HG02981 (cell line): Measurements from ENCODE around the gene NKAIN1.
"Not testable (repeated sequence)": the region's sequence is repeated elsewhere in the genome, so short reads cannot be mapped to it uniquely, and the experiment has no call there.

Source experiments
- ATAC-seq: cut with Tn5 transposase; IDR thresholded peaks from one replicate; pipeline ENCODE4 v1.9.1; 2021; ENCODE audit warnings: mild to moderate bottlenecking, moderate library complexity; ENCODE audit not compliant: unreplicated experiment

The NKAIN1 gene

DNA sequence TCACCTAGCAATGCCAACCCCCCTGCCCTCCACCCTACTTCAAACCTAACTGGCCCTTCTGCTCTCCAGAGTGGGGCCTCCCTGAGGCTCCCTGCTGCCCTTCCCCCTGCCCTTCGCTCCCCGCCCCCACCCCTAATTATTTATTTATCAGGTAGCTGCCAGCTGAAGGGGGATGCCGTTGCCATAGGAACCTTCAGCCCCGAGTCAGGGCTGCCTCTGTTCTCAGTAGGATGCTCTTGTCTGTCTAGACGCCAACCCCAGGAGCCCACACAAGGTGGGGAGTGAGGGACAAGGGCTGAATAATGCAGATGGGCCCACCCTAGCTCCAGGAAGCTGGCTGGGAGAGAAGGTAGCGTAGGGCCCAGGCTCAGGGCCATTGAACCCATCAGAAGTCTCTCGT, 41.1 kb downstream of the NKAIN1 start:
- ATAC-seq = no peak

DNA sequence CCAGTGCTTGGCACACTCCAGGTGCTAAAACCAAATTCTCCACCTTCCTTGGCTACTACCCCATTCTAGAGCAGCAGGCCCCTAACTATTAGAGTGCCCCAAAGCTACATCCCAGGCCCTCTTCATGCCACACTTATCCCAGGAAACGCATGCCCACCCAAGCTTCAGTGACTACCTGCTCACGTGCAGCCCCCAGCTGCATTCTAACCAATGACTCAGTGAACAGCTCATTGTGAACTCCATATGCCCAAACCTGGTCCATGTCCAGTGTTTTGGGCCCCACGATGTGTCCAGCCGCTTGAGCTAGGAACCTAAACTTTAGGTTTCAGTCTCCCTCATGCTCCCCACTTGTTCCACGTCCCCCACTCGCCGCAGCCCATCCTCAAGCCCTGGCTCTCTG, 41.5 kb downstream of the NKAIN1 start:
- no peak for ATAC-seq

DNA sequence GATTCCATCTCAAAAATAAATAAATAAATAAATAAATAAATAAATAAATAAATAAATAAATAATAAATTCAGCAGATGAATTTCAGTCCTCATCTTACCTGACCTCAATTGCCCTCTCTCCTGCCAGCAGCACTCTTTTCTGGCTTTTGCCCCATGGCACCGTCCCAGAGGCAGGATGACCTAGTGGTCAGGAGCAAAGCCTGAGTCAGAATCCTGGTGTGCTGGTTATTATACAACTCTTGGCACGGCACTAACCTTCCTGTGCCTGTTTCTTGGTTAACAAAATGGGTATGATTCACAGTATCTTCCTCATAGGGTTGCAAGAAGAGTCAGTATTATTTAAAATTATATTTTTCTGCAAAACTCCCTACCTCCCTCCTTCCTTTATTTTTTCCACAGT, 43.0 kb downstream of the NKAIN1 start:
- ATAC-seq = no peak

DNA sequence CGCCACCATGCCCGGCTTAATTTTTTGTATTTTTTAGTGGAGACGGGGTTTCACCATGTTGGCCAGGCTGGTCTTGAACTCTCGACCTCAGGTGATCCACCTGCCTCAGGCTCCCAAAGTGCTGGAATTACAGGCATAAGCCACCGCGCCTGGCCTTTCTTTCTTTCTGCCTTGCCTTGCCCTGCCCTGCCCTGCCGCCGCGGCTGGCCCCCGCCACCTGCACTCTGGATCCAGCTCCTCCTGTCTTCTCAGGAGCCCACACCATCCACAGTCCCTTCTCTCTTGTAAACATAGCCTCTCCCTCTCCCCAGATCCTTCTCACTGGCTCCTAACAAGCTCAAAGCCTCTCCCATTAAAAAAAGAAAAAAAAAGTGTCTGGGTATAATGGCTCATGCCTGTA, 44.4 kb downstream of the NKAIN1 start:
- not testable (repeated sequence) for ATAC-seq

DNA sequence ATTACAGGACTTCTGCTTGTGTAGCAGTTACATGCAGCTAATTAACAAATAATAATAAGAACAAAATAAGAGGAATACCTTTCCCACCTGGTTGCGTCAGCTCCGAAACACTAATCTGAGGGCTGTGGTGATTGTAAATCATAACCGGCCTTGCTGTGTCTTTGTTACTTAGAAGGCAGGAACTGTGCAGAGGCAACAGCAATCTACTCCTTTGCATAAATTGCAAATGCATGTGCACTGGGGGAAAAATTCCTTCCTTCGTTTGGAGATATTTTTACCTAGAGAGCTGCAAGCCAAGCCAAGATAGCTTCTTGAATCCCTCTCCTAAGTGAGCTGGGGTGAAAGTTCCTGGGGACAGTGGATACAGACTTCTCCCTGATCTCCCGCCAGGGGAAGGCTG, 46.0 kb downstream of the NKAIN1 start:
- no peak for ATAC-seq

DNA sequence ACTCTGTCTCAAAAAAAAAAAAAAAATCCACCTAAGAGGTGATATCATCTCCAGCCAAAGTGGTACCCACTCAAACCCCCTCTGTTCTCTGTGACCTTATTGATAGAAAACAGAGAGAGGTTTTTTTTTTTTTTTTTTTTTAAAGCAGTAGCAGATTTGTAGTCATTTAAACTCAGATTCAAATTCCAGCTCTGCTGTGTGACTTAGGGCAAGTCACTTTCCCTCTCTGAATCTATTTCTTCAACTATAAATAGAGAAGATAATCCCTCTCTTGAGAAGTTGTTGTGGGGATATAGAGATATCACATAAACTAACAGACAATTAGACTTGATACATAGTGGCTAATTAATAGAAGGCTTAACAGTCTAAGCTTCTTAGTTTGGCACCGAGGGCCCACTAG, 48.4 kb downstream of the NKAIN1 start:
- ATAC-seq = no peak

DNA sequence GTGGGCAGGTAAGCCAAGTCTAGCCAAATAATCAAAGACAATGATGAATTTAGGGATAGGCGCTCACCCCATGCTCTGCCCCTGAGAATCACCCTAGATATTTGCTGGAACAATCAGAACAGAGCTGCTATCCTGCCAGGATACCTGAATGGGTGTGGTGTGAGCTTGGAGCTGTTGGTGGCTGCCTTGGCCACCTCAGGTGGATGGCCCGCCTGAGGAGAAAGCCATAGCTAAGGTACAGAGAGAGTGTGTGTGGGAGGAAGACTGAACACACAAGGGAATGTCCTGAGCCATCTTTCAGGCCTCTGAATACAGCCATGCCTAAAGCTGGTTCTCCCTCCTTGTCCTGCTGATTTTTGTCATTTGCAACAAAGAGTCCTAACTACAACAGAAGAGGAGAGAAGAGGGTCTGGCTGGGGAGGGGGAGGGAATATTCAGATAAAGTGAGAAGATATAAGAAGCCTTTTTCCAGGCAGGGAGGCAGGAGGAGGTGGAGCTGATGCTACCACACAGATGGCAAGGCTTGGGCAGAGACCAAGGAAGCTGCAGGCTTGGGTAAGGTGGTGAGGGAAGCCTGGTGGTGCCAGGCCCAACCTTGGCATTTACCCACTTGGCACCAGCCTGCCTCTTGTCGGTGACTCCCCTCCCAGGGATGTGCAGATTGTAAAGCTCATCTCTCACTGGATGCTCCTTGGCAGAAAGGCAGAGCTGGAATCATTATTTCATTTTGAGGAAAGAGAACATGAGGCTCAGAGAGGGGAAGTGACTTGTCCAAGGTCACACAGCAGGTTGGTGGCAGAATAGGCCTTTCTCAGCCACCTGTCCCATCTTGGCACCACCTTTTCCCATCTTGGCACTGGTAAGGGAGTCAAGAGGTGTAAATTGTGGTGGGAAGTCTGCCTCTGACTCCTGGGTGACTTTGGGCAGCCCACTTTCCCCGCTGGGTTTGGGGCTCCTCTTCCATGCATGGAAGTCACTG, 49.7 kb downstream of the NKAIN1 start:
- no peak for ATAC-seq

DNA sequence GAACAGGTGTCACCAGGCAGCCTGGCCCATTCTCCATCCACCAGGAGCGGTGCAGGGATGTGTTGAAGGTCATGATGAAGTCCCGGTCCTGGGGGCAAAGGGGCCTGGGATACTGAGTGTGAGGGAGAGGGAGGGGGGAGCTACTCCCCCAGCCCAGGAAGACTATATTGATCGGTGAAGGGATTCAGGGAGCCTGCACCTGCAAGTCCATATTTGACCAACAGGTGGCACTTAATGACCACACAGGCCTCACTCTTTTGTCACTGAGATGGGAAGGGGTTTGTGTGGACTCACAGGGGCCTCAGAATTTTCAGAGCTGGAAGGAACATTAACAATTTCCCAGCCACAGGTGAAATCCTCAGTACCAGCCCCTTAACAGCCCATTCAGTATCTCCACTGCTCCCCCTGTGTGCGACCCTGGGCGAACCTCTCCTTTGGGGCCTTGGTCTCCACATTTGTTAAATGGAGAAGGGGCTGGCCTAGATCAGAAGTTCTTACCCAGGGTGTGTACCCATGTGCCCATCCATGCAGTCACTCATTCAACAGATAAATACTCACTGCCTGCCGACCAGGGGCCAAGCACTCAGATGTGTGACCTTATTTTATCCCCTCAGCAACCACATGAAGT, 55.6 kb downstream of the NKAIN1 start:
- no peak for ATAC-seq

DNA sequence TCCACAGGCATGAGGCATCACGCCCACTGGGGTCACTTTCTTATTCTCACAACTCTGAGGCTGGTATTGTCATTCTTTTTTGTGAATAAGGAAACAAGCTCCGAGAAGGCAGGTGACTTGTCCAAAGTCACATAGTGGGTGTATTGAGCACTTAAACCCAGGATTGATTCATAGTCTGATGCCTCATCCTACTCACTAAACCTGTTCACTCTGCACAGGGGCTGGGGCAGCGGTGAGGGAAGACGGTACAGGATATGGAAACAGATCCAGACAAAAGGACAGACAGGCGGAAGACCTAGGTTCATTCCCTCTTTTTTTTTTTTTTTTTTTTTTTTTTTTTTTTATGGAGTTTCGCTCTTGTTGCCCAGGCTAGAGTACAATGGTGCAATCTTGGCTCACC, 56.6 kb downstream of the NKAIN1 start:
- no peak for ATAC-seq

DNA sequence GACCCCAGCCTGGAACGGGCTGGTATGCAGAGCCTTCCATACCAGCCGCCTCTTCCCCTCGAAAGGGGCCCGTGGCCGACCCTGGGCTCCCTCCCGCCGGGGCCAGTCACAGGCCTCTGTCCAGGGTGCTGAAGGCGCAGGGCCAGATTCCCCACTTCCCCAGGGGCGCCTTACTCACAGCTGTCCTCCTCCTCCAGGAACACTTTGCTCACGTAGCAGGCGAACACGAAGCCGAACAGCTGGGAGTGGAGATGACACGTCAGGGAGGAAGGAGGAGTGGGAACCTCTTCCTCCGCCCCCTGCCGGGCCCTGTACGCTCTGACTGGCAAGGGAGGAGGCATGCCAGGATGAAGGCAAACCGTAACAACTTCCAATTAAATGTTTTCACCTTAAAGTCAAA, 57.3 kb downstream of the NKAIN1 start:
- no peak for ATAC-seq

DNA sequence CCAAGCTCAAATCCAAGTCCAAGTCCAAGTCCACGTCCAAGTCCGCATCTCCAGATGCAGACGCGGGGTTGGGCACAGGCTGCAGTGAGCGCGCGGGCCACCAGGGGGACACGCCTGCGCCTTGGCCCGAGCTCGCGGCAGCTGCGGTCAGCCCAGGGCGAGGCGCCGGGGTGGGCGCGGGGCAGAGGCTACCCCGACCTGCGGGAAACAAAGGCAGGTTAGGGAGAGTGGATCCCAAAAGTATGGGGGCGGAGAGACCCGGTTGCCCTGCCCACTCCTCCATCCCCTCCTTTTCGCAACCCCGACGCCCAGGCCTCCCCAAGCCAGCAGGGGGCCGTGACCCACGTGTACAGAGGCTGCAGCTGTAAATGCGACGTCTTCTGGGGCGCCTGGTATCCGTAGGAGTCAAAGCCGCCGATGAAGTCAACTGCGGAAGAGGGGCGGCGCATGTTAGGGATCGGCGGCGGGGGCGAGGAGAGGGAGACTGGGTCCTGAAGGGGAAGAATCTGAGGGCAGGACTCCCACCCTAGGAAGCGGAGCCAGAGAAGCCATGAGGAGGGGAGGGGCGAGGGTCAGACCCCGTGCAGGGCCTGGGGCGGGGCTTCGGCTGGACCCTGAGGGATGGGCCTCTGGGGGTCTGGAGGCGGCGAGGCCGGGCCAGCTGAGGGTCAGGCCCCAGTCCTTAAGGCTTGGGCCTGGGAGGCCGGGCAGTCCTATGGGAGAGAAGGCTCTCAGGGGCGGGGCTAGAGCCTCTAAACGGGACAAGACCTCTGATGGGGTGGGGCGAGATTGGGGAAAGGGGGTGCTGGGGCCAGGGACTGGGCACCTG, 58.0 kb downstream of the NKAIN1 start:
- ATAC-seq = no peak

DNA sequence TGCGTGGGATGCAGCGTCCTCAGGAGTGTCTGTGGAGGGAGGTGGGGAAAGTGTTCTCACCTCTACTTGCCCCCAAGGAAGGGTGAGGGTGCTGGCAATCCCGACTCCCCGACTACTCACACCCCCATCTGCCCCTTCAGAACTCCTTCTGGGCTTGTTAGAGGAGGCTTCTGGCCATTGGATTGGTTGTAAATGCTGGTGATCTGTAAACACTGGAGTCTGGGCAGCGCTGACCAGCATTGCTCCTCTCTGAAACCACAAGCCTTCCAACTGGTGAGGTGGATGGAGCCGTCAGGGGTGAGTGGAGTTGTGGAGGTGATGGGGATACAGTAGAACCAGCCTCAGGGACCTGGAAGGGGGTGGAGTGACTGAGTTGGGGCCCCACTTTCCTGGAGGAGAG, 59.3 kb downstream of the NKAIN1 start:
- no peak for ATAC-seq

DNA sequence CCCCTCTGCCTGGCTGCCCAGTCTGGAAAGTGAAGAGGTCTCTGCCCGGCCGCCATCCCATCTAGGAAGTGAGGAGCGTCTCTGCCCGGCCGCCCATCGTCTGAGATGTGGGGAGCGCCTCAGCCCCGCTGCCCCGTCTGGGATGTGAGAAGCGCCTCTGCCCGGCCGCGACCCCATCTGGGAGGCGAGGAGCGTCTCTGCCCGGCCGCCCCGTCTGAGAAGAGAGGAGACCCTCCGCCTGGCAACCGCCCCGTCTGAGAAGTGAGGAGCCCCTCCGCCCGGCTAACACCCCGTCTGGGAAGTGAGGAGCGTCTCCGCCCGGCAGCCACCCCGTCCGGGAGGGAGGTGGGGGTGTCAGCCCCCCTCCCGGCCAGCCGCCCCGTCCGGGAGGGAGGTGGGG, 63.4 kb downstream of the NKAIN1 start:
- ATAC-seq = not testable (repeated sequence)

DNA sequence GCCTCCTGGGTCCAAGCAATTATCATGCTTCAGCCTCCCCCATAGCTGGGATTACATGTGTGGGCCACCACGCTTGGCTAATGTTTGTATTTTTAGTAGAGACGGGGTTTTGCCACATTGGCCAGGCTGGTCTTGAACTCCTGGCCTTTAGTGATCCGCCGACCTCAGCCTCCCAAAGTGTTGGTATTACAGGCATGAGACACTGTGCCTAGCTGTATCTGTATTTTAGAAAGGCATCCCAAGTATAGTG, 69.3 kb downstream of the NKAIN1 start:
- no peak for ATAC-seq

DNA sequence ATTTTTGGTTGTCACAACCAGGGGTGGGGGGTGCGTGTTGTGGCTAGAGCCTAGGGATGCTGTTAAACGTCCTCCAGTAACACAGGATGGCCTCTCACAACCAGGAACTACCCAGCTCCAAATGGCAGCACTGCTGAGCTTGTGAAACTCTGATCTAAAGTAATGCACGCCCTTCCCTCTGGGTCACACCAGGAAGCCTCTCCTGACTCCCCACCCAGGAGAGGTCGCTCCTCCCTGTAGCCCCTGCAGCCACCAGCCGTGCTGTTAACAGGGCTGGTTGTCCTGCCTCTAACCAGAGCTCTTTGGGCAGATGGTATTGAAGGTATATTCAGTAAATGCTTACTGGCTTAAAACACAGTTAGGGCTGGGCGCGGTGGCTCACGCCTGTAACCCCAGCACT, 73.2 kb downstream of the NKAIN1 start:
- ATAC-seq = no peak

DNA sequence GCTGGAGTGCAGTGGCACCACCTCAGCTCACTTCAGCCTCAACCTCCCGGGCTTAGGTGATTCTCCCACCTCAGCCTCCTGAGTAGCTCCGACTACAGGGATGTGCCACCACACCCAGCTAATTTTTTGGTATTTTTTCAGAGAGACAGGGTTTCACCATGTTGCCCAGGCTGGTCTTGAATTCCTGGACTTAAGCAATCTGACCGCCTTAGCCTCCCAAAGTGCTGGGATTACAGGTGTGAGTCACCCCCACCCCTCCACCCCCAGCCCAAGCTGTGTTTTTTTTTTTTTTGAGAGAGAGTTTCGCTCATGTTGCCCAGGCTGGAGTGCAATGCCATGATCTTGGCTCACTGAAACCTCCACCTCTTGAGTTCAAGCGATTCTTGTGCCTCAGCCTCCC, 75.4 kb downstream of the NKAIN1 start:
- ATAC-seq = no peak

DNA sequence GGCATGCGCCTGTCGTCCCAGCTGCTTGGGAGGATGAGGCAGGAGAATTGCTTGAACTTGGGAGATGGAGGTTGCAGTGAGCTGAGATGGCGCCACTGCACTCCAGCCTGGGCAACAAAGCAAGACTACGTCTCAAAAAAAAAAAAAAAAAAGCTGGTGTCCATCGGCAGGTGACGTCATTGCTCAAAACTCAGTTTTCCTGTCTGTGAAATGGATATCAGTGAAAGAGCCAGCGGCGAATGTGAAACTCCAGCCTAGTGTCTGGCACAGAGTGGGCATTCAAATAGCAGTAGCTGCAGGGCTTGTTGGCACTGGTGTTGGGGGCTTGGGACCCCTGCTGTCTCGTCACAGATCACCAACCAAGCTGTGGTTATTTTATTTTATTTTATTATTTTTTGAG, 75.8 kb downstream of the NKAIN1 start:
- no peak for ATAC-seq

DNA sequence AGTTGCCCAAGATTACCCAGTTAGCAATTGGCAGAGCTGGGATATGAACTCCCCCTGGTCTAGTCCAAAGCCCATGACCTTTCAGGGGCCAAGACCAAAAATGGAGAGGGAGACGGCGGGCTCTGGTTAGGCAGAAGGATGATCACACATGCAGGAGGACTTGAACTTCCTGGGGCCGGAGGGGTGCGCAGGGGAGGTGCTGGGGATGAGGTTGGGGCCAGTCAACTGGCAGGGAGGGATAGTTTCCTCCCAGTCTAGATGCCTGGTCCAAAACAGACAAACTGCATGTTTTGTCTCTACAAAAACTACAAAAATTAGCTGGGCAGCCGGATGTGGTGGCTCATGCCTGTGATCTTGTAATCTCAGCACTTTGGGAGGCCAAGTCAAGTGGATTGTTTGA, 78.1 kb downstream of the NKAIN1 start:
- no peak for ATAC-seq

DNA sequence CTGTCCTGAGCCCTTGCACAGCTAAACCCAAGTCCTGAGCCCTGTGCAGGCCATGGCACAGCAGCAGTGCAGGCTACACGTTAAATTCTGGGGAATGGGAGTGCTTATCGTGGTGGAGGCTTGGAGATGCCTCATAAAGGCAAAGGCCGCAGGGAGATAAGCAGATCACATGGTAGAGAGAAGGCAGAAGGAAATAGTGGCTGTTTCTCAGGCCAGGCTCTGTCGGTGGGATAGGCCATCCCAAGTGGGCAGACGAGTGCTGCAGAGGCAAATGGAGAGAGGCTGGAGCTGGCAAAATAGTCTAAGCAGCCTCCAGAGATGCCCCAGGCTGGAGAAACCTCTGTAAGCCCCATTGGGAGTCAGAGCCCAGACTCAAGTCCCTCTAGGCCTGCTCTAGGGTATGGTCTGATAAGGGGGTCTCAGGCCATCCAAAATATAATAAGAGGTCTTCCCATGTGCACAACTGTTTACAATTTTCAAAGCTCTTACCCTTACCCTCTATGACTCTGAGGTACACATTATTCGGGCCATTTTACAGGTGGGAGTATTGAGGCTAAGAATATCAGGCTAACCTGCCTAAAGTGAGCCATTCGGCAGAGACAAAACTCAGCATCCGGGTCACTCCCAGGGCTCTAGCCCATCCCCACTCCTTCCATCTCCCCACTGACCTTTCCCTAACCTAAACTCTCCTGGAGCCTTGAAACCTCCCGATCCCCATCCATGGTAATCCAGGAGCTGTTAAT, 79.6 kb downstream of the NKAIN1 start:
- no peak for ATAC-seq

DNA sequence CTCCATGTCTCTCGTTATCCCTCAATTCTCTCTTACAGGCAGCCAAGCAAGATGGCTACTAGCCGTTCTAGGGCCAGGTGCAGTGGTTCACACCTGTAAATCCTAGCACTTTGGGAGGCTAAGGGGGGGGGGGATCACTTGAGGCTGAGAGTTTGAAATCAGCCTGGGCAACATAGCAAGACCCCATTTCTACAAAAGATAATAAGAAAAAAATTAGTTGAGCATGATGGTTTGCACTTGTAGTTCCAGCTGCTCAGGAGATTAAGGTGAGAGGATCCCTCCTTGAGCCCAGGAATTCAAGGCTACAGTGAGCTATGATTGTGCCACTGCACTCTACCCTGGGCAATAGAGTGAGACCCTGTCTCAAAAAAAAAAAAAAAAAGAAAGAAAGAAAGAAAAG, 80.4 kb downstream of the NKAIN1 start:
- no peak for ATAC-seq

DNA sequence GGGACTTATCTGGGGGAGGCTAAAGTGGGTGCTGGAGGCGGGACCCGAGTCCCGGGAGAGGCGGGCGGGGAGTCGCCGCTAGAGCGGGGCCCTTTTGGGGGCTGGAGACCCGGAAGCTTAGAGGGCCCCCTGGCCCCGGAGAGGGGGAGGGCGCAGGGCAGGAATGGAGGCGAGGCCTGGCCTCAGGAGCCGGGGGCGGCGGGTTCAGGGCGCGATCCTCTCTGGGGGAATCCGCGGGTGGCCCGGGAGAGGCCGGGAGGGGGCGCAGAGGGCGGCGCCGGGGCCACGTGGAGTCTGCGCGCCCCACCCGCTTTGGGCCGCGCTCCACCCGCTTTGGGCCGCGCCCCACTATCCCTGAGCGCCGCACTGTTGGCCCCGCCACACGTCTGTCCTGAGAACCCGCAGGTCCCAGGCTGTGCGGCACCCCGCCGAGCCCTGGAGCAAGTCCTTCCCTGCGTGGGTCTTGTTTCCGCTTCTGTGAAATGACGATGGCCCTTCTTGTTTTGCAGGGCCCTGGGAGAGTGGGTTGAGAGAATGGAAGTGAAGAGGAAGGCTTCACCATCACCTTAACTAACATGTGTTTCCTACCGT, 84.4 kb downstream of the NKAIN1 start:
- no peak for ATAC-seq
